ENCODE measurements around the gene OLAH. TPM values are rescaled to one million over a fixed set of nuclear protein-coding genes. Genes with fewer than 3 reads are reported as not detected.

Gene OLAH
- total RNA-seq, 1 donor from 2014 or later, result not detected

- no peak for DNase-seq (ENCODE audit: low spot score)
- intact Hi-C loops (cut with DNase I), result no loop called here
Observed at GRCh38 chr10:15067154-15067553, 23.4 kb downstream of the OLAH start.

GRCh38 chr10:15068802-15069201 is 25.1 kb downstream of the OLAH start:
- no peak for DNase-seq (ENCODE audit: low spot score)
- intact Hi-C loops (cut with DNase I), result no loop called here

- intact Hi-C loops (cut with DNase I), result no loop called here
- DNase-seq (ENCODE audit: low spot score), result no peak
Observed at GRCh38 chr10:15069230-15069629, 25.5 kb downstream of the OLAH start.

GRCh38 chr10:15072358-15072757 is 28.6 kb downstream of the OLAH start:
- intact Hi-C loops (cut with DNase I), result no loop called here
- DNase-seq (ENCODE audit: low spot score), result no peak

GRCh38 chr10:15075421-15075820 is 31.7 kb downstream of the OLAH start:
- no peak for DNase-seq (ENCODE audit: low spot score)
- intact Hi-C loops (cut with DNase I), result no loop called here

GRCh38 chr10:15083674-15084501 is 40.1 kb downstream of the OLAH start:
- intact Hi-C loops (cut with DNase I), result no loop called here

GRCh38 chr10:15084502-15084922 is 40.8 kb downstream of the OLAH start:
- intact Hi-C loops (cut with DNase I), result no loop called here
- peak; percentile 71 for DNase-seq (ENCODE audit: low spot score)

More at GRCh38 chr10:15083674-15084501, 40.1 kb downstream of the OLAH start:
- peak; percentile 64 for DNase-seq (ENCODE audit: low spot score)

GRCh38 chr10:15088428-15089261 is 44.9 kb downstream of the OLAH start, which contains the start of gene ACBD7:
Gene ACBD7, minus strand, starts transcription at chr10:15088776. Its CDS starts 48 bp downstream, at chr10:15088728.
- peak; percentile 83 for DNase-seq (ENCODE audit: low spot score)
- intact Hi-C loops (cut with DNase I), result no loop called here

GRCh38 chr10:15091418-15091817 is 47.7 kb downstream of the OLAH start:
- intact Hi-C loops (cut with DNase I), result no loop called here
- DNase-seq (ENCODE audit: low spot score), result no peak

- intact Hi-C loops (cut with DNase I), result no loop called here
- DNase-seq (ENCODE audit: low spot score), result no peak
Observed at GRCh38 chr10:15092855-15093408, 49.2 kb downstream of the OLAH start.

GRCh38 chr10:15096661-15097010 is 52.9 kb downstream of the OLAH start:
- DNase-seq (ENCODE audit: low spot score), result no peak
- intact Hi-C loops (cut with DNase I), result loop anchor here (5.0 kb wide), 2 partner anchors 144 to 276 kb away; partner anchors contain the start of genes DCLRE1C and FAM171A1

- intact Hi-C loops (cut with DNase I), result loop anchor here (5.0 kb wide), 2 partner anchors 145 to 275 kb away; partner anchors contain the start of genes DCLRE1C and FAM171A1
- DNase-seq (ENCODE audit: low spot score), result peak; percentile 98
Observed at GRCh38 chr10:15097011-15097812, 53.5 kb downstream of the OLAH start, which contains the start of gene RPP38. Gene RPP38, plus strand, starts transcription at chr10:15097355. Its CDS starts 5,960 bp downstream, at chr10:15103315.

- intact Hi-C loops (cut with DNase I), result loop anchor here (5.0 kb wide), 2 partner anchors 148 to 272 kb away; partner anchors contain the start of genes DCLRE1C and FAM171A1
- no peak for DNase-seq (ENCODE audit: low spot score)
Observed at GRCh38 chr10:15099886-15100285, 56.1 kb downstream of the OLAH start.

GRCh38 chr10:15103513-15103912 is 59.8 kb downstream of the OLAH start:
- no peak for DNase-seq (ENCODE audit: low spot score)
- intact Hi-C loops (cut with DNase I), result no loop called here

GRCh38 chr10:15106352-15107013 is 62.7 kb downstream of the OLAH start:
- DNase-seq (ENCODE audit: low spot score), result no peak
- intact Hi-C loops (cut with DNase I), result loop anchor here (5.0 kb wide), 1 partner anchor 609 kb away; no protein-coding TSS in a partner anchor

- intact Hi-C loops (cut with DNase I), result no loop called here
- DNase-seq (ENCODE audit: low spot score), result no peak
Observed at GRCh38 chr10:15112657-15113056, 68.9 kb downstream of the OLAH start.

- DNase-seq (ENCODE audit: low spot score), result no peak
- intact Hi-C loops (cut with DNase I), result no loop called here
Observed at GRCh38 chr10:15113766-15114165, 70.0 kb downstream of the OLAH start.

GRCh38 chr10:15116225-15116624 is 72.5 kb downstream of the OLAH start:
- intact Hi-C loops (cut with DNase I), result no loop called here
- DNase-seq (ENCODE audit: low spot score), result no peak
